Fibroblast of upper back skin (primary cell): ENCODE data around the gene RHO.
"Not testable (repeated sequence)": the region's sequence is repeated elsewhere in the genome, so short reads cannot be mapped to it uniquely, and the experiment has no call there.

Experiments
- DNase-seq: peaks from one replicate; pipeline ENCODE4 v3.0.0-alpha.2; 2013

The RHO gene

DNA sequence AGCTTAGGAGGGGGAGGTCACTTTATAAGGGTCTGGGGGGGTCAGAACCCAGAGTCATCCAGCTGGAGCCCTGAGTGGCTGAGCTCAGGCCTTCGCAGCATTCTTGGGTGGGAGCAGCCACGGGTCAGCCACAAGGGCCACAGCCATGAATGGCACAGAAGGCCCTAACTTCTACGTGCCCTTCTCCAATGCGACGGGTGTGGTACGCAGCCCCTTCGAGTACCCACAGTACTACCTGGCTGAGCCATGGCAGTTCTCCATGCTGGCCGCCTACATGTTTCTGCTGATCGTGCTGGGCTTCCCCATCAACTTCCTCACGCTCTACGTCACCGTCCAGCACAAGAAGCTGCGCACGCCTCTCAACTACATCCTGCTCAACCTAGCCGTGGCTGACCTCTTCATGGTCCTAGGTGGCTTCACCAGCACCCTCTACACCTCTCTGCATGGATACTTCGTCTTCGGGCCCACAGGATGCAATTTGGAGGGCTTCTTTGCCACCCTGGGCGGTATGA lies at the start of gene RHO:
Gene RHO, plus strand, starts transcription at position 51 of the 512 bp plus-strand sequence. Its CDS starts 95 bp downstream, at position 146.
- DNase-seq: no peak

DNA sequence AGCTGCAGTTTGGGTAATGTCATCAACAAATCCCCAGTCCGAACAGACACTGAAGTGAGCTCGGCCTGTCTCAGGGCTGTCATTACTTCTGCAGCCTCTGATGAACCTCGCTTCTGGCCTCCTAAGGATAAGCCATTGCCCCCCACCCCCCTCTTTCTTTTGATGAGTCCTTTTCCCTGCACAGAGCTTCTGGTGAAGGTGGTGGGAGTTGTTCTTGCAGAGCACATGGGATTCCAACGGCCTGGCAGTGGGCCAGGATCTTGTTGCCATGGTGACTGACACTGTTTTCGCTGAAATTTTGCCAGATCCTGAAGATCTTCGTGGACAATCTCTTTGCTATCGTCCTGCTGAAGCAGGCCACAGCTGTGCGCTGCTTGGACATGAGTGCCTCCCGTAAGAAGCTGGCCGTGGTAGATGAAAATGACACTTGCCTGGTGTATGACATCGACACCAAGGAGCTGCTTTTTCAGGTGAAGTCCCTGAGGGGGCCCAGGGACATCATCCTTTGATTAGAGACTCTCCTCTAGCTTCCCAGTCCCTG lies 47.1 kb upstream of the RHO start:
- DNase-seq: peak; percentile 9

DNA sequence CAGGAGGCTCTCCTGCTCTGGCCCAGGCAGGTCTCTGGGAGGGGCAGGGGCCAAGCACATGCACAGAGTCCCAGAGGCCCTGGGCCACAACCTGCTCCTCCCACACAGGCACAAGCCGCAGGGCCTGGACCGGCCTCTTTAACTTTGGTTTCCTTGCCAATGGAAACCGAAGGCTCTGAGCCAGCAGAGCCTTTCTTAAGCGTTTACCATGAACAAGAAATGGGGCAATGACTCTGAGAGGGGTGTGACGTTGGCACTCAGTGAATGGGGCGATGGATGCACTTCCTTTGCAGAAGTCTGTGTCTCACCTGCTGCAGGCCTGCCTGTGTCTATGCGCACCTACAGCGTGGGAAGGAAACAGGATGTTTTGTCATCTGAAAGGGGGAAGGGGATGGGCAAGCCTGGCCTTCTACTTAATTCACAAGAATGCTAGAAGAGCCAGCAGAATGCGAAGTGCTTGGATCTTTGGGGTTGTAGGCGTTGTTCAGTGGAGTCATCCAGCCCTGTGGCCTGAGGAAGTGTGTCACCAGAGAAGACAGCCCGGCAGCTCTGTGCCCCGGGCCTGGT lies 46.6 kb upstream of the RHO start:
- no peak for DNase-seq

DNA sequence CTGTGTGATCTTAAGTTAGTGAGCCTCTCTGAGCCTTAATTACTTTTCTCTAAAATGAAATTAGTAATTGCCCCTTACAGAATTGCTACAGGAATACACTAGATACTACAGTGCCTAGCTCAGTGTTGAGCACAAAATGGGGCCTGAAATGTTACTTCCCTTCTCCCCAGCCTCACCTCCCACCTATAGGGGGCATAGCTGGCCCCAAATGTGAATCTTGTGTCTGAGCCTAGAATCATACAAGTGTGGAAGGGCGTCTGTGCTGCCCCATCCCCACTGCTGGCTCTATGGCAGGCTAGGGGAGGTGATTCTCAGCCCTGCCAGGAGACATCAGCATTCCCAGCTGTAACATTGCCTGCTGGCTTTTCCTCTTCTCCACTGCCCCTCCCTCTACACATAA lies 45.7 kb upstream of the RHO start:
- DNase-seq: no peak

DNA sequence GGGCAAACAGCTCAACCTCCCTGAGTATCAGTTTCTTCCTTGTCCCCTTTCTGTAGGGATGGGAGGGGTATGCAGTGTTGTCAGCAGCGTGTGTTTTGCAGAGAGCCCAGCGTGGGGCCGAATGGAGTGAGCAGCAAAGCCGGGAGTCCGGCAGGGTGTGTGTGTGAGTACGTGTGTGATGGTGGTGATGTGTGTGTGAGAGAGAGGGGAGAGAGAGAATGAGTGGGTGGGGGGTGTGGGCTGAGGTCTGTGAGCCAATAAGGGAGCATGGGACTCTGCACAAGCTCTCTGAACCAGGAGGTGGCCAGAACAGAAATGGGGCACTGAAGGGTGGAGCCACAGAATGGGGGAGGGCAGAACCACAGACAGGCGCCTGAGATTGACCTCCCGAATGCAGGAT lies 44.6 kb upstream of the RHO start:
- DNase-seq: no peak

DNA sequence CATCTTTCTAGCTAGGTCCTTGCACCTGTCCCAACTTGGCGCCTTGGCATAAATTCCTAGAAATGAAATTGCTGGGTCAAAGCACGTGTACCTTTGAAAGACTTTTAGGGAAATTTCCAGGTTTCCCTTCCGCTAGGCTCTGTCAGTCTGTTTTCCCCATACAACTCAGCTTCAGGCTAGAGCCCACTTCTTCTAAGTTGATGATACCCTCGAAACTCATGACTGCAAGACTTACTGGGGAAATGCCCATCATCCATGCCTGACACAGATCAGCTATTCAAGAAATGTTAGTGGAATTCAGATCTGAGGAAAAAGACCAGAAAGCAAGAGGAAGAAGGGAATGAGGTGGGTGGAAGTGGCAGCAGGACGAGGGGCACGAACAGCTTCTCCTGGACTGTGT lies 43.3 kb upstream of the RHO start:
- DNase-seq: not testable (repeated sequence)

DNA sequence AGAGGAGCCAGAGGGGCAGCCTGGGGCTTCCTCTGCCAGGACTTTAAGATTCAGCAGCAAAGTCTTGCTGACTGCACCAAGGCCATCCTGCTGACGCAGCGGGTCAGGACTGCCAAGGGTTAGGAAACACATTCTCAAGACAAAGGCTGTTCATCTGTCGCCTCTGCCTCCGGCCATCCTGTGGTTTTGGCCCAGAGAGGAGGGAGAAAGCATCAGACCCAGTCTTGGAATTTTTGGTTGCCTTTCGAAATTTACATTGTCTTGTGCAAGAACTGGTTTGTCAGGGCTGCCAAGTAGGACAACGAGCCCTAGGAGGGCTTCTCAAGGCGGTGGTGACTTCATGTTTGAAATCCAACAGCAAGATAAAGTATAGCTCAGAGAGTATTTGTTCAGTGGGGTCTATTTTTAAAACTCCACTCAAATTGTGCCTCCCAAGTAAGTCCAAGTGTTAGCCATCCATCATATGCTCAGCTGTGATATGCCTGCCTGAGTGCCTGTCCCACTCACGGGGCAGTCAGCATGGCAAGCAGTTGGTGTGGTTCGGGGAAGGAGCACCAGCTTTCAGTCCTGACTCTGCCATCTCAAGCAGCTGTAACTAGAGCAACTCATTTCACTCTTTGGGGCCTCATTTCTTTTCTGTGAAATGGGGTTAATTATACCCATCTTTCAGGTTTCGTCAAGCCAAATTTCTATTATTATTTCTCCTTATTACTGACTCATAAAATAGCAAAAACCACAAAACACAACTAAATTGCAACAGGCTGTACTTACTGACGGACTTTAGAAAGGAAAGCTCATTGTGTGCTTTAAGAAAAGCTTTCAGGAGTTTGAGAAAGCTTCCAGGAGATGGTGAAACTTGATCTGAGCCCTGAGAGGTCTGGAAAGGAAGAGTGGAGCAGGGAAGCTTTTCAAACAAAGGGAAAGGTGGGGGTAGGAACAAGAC lies 42.4 kb upstream of the RHO start:
- DNase-seq: peak; percentile 91

DNA sequence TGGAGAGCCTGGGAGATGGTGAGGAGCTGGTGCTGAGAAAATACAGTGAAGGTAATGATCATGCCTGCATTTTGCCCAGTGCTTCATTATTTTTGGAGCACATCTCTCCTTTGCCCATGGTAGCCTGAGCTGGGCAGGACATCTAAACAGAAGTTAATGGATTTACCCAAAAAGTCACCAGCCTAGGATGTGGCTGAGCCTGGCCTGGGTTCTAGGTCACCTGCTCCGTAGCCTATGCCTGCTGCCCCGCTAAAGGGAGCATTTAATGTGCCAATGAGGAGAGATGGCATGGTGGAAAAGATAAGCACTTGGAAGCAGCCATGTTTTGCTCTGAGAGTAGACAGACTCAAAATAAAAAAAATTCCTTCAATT lies 41.8 kb upstream of the RHO start:
- DNase-seq: no peak

DNA sequence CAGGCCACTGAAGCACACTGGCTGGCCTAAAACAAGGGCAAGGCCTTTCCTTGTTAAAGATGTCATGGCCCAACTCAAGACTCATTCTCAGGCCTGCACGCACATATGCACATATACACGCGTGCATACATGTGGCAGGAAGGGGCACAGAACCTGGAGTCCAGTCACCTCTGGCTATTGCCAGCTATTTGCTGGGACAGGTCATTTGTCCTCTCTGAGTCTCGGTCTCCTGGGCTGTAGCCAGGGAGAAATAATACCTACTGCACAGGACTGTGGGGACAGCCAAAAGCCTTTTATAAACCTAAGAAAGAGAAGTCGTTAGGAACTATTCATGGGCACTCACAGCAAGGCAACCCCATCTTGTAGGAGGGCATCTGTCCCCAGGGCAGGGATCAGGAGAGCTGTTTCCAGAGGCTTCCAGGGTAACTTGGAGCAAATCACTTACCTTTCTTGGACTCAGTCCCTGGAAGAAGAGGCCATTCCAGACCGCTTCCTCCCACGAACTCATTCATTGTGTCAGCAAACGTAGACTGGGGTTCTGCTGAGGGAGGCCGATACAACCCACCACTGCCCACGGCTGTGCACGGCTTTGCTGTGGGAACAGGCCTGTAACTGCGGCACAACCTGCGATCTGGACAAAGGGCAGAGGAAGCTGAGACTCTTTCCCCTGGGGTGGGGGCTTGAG lies 41.1 kb upstream of the RHO start:
- DNase-seq: no peak

DNA sequence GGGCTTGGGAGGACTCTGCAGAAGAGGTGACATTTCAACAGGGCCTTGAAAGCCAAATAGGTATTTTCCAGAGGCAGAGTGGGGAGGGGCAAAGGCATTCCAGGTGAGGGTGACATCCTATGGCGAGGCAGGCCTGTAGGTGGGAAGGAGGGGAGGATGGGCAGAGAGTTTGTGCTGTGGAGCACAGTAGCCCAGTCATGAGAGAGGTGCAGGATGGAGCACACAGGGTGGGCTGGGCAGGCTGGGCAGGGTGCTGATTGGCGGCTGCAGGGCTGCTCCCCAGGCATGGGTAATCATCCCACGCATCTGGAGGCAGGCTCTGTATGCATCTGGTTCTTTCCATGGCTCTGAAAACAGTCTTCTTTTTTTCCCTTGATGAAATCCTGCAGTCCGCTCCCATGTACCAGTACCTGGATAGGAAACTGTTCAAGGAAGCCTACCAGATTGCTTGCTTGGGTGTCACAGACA lies 40.5 kb upstream of the RHO start:
- DNase-seq: not testable (repeated sequence)

DNA sequence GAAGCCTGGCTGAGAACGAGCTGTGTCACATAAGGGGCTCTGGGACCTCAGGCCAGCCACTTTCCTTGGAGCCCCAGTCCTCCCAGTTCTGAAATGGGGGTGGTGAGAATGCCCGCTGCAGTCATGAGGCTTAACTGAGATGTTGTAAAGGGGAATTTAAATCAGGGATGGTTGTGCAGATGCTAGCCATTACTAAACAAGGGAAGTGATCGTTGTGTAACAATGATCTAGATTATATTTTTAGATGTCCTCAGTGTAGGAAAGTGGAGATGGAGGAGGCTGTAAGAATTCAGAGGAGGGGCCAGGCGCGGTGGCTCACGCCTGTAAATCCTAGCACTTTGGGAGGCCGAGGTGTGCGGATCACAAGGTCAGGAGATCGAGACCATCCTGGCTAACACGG lies 39.2 kb upstream of the RHO start:
- DNase-seq: not testable (repeated sequence)

DNA sequence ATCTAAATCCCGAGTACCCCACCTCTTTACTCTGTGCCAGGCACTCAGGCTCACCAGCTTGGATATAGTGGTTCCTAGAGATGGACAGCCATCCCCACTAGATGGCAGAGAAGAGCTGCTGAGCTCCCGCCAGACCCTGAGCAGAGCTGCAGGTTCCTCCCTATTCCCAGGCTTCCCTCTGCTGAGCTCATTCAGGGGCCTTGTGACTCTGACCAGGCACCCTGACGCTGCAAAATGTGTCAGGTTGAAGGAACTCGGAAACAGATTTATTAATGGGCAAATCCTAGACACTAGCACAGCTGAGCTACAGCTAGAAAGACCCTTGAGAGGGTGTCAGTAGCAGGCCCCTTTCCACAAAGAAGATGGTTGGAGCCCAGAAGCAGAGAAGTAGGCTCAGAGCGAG lies 38.2 kb upstream of the RHO start:
- peak; percentile 86 for DNase-seq

DNA sequence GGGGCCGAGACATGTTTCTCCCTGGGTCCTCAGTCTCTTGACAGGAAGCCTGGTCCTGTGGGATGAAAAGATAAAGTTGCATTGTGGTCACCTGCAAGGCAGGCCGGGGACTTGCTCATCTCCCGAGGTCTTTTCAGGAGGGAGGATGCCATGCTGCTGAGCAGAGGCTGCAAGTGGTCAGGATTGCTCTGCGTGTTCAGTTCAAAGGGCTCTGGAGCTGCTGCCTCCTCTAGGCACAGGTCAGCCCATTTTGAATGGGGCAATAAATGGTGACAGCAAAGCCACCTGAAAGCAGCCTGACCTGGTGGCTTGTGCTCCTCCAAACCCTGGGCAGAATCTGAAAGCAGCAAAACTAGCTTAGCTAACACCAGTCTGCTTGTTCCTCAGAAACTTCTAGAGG lies 37.4 kb upstream of the RHO start:
- not testable (repeated sequence) for DNase-seq

DNA sequence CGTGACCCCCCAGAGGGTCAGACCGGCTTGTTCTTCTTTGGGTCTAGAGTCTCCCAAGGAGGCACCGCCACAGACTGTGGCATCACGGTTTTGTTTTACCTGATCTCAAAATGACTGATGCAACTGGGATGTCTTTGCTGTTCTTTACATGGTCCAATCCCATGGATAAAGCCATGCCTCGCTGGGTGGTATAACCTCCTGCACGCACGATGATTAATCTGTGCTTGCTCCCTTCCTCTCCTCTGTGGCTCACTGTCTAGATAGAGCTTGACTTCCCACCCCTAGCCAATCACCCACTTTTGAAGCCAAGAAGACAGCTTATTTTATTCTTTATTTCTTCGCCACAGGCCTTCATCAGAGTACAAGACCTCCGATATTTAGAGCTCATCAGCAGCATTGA lies 36.6 kb upstream of the RHO start:
- no peak for DNase-seq

DNA sequence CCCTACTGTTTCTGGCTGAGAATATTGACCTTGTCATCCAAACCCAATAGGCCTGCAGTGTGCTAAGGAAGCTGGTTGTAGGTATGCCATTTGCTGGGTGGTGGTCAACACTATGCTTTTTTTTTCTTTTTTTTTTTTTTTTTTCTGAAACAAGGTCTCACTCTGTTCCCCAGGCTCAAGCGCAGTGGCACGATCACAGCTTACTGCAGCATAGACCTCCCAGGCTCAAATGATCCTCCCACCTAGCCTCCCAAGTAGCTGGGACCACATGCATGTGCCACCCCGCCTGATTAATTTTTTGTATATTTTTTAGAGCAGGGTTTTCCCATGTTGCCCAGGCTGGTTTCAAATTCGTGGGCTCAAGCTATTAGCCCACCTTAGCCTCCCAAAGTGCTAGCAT lies 35.7 kb upstream of the RHO start:
- DNase-seq: no peak

DNA sequence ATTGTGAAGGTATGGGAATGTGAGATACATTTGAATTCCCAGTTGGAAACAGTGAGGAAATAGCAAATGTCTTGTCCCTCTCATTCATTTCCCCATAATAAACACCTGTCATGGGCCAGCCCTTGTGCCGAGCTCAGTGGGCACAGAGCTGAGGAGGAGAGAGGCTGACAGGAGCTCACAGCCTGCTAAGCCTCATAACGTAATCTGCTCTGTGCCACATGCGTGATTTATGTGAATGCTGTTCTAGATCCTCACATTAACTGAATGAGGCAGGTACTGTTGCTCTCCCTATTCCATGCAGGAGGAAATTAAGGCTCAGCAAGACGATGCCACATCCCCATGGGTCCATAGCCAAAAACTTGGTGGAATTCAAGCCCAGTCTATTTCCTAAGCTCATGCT lies 35.2 kb upstream of the RHO start:
- no peak for DNase-seq

DNA sequence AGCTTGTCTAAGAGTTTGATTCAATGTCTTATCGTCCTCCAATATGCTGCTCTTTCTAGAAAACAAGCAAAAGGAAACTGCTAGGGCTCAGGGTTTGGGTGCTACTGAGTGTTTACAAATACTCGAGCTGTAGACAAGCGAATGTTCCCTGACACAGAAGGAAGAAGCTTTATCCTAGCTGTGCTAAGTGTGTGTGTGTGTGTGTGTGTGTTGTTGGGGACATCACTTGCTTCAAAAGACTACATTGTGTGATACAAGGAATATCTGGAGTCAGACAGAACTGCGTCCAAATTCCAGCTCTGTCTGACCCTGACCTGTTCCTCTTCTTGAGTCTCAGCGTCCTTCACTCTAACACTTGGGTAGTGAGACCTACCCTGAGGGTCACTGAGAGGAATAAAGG lies 33.9 kb upstream of the RHO start:
- DNase-seq: not testable (repeated sequence)

DNA sequence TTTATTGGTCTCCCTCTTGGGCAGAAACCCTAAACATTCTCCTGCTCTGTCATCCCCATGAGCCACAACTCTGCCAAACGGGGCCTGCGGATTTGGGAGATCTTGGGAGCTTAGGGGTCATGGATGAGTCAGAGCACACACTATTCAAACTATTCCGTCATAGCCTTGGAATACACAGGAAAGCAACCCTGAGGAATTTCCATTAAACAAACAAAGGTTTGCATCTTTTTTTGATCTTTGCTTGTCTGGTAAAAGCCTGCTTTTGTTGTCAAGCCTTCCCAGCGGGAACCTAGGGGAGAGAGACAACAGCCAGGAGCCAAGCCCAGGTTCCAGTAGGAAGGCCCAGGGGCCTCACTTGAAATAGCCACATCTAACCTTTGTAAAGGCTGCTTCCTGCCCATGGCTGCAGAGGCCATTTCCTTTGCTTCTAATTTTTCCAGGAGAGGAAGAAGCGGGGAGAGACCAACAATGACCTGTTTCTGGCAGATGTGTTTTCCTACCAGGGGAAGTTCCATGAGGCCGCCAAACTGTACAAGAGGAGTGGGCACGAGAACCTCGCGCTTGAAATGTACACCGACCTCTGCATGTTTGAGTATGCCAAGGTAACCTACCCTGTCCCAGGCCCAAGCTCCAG lies 33.3 kb upstream of the RHO start:
- peak; percentile 68 for DNase-seq

DNA sequence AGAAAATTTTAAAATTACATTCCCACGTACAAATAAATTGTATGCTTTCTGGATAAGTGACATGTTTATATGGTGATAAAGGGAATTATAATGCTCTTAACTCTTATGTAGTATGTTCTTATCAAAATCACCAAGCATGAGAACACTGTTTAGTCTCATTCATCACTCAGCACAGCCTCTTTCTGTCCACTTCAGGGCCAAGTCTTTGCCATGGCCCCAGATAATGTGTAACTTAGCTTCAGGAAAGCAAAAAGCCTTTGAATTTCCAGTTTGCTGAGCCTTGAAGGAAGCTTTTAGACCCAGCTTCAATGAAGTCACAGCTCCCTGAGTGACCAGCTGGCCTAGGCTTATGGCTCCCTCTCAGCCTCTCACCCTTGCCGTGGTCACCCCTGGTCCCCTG lies 30.6 kb upstream of the RHO start:
- DNase-seq: not testable (repeated sequence)

DNA sequence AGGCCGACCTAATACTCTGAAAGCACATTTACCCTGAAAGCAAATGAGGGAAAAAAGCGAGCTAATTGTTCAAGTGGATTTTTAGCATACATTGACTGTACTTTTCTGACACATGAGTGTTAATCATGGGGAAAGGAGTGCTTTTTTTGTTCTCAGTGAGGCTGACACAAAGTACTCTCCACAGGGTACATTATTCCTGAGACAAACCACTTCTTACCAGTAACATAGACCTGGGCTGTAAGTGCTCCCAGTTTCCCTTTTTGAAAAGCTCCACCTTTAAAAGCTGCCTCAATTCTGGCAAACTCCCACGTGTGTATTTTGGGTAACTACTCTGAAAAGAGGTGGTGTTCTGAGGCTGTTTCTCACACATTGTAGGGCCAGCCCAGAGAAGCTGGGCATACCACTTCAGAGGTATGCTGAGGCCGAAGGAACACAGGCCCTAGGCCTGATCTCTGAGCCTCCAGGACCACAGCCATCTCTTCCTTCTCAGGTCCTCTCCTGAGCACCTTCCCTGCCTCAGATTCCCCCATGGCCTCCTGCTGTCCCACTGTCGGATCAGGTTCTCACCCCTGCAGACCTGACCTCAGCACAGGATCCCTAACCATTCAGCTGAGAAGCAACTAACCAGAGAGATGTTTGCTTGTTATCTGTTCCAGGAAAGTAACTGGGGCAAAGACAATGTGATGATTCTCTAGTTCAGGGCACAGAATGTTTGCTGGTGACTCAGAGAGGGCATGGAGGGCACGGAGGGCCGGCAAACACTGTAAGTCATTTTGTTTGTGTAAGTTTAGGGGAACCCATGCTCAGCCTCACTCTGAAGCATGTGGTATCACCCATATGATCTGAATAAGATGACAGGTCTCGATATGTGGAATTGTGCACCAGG lies 29.6 kb upstream of the RHO start:
- DNase-seq: not testable (repeated sequence)

DNA sequence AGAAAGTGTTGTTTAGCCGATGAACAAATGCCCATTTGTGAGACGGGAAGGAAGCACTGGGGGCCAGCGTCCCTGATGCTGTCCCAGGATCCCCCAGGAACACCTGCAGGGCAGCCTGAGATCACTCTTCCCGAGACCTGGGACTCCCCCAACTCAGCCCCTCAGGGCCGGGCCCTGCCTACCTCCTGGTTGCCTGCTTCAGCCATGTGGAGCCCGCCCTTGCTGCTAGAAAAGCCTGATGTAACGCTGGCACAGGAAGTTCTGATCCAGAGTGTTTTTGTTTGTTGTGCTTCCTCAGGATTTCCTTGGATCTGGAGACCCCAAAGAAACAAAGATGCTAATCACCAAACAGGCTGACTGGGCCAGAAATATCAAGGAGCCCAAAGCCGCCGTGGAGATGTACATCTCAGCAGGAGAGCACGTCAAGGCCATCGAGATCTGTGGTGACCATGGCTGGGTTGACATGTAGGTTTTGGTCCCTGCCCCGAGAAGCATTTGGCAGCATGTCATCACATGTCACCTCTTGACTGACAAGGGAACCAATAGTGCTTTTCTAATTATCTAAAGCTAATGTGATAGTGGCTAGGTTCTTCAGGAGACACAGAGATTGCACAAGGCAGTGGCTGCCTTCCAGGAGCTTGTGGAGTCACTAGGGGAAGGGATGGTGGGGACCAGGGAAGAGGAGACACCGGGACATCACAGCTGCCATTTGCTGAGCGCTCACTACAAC lies 28.7 kb upstream of the RHO start:
- not testable (repeated sequence) for DNase-seq
